GM19193 (cell line): ENCODE data around the gene ATG16L2.

ENCODE experiments used
- POLR2A ChIP-seq: IDR thresholded peaks from 4 replicates; pipeline ENCODE4 v1.6.1; 2011; ENCODE audit not compliant: insufficient read depth, insufficient read length; ENCODE audit errors: extremely low read depth

ATG16L2 gene

GRCh38 chr11:72826191-72826941 lies 12.2 kb downstream of the ATG16L2 start:
- TF ChIP-seq POLR2A = no peak

DNA sequence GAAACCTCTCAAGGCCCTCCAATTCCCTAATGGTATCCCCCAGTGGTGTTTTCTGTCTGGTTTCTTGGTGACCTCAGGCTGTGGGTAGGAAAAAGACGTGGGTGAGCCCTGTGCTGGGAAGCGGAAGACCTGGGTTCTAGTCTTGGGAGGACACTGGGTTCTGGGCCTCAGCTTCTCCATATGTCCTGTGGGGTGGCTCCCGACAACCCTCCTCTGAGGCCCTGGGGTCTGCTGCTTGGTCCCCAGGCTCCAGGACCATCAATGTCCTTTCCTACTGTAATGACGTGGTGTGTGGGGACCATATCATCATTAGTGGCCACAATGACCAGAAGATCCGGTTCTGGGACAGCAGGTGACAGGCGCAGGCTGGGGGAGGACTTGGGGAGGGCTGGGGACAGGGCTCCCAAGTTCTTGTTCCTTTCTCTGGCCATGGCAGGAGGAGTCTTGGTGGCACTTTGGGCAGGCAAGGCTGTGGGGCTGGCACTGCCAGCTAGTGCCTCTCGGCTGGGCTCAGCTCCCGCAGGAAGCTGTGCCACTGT lies 12.8 kb downstream of the ATG16L2 start:
- no peak for TF ChIP-seq POLR2A

- no peak for TF ChIP-seq POLR2A
Measured at GRCh38 chr11:72828081-72828567, 13.9 kb downstream of the ATG16L2 start.

DNA sequence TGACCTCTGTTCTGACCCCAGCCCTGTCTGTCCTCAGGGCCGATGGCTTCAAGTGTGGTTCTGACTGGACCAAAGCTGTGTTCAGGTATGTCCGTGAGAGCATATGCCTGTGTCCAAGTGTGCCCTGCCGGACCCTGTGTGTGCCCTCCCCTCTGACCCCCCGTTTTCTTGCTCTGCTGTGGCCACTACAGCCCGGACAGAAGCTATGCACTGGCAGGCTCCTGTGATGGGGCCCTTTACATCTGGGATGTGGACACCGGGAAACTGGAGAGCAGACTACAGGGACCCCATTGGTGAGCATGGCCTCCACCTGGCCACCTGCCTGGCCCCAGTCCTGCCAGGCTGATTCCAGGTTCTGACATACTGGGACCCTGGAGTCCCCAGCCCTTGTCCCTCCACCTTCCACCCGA lies 14.5 kb downstream of the ATG16L2 start:
- TF ChIP-seq POLR2A = no peak

DNA sequence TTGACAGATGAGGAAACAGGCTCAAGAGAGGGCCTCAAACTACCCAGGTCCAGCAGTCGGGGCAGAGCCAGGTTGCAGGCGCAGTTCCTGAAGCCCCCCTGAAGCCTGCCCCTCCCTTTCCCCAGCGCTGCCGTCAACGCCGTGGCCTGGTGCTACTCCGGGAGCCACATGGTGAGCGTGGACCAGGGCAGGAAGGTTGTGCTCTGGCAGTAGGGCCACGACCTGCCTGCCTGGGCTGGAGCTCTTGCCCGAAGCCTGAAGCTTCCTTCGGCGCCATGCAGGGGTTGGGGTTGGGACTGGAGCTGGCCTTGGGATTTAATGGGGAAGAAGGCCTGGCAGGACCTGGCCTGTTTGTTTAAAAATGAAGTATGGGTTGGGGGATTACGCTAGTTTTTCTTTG lies 15.0 kb downstream of the ATG16L2 start:
- TF ChIP-seq POLR2A = no peak

DNA sequence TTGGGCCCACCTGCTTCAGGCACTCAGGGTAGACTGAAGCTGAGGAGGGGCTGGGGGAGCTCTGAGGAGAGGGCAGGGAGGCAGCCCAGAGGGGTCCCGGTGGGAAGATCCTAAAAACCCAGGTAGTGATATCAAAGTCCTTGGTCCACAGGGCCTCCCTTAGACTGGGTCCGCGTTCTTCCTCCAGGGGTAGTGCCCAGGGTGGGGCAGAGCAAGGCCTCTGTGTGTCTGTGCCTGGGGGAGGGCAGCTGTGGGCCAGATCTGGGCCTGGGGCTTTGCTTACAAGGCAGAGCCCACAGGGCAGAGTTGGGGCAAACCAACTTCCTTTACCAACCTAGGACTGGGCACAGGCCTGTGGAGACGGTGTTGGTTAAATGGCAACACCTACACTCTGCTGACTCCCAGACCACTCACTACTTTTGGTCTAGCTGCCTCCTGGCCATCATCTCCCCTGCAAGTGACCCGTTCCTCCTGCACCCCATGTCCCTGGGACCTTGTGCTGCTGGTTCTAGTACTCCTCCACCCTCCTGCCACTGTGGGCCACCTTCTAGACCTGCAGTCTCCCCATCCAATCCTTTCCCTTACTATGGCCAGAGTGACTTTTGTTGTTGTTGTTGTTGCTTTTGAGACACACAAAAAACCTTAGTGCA lies 15.8 kb downstream of the ATG16L2 start:
- peak; percentile 44 for TF ChIP-seq POLR2A

DNA sequence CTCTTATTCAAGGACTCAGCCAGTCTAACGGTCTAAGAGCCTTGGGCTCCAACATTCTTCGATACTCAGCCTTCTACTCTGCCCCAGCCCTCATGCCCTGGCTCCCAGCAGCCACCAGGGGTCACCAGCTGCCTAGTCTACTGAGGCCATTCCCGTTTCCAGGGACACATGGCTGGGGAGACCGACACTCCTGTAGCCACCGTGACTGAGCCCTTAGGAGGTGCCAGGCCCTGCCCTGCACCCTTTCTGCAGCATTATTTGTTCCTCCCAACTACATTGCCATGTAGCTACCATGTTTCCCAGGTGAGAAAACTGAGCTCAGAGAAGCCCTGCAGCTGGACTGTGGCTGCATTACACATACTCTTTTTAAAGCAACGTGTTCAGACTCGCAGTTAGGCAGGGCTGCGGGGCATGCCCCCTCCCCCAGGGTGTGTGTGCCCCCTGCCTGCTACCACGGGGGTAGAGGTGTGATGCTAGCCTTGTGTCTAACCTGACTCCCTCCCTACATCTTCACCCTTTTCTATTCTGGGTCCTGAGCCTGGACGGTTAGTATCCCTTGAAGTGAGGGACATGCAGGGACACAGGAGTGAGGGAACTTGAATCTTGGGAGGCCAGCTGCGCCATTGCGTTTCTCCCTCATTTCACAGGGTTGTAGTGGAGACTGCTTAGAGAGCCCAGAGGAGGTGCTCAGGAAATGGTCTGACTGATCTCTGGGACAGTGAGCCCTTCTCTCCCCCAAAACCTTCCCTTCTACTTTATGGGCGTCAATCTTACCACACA lies 17.5 kb downstream of the ATG16L2 start:
- no peak for TF ChIP-seq POLR2A

GRCh38 chr11:72832301-72833082 lies 18.3 kb downstream of the ATG16L2 start:
- no peak for TF ChIP-seq POLR2A

DNA sequence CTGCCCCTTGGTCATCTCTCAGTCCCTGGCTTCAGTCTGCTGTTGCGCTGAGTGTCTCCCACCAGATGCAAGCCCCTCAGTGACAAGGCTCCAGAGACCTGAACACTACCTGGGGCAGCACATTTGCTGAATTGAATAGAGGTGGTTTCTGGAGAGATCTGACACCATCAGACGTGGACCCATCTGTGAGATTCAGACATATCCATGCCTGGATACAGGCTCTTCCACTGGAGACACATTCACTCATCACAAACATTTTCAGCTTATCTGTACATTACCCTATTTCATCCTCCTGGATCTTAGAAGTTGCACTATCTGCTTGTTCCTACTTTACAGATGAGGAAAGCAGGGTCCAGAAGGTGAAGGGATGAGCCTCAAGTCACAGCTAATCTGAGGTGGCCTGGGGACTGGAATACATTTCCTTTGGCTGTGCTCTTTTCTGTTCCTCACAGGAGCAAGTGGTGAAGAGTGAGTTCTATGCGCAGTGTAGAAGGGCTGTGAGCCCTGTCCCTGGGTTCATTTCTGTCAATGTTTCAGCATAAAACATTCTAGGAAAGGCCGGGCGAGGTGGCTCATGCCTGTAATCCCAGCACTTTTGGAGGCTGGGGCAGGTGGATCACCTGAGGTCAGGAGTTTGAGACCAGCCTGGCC lies 19.0 kb downstream of the ATG16L2 start:
- TF ChIP-seq POLR2A = no peak

DNA sequence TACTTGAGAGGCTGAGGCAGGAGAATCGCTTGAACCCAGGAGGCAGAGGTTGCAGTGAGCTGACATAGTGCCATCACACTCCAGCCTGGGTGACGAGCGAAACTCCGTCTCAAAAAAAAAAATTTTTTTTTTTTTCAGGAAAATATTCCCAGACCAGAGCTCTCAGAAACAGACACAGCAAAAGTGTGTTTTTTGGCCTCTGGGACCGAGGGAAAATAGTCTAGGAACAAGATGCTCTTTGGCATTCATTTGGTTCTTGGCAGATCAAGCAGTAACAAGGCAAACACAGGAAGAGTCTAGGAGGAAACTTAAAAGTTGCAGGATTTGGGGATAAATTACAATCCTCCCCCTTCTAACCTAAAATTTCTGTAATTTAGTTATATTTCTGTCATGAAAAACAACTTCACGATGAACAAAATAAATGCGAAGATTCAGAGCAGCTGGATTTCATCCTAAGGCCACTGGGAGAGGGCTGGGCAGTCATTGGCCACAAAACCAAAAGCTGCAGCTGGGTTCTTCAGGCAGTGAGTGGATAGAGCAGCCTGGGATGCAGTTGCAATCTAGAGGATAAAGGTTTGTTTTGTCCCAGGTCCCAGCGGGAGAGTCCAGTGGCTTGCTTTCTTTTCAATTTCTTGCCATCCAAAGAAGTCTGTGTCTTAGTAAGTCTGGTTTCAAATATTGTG lies 19.7 kb downstream of the ATG16L2 start:
- TF ChIP-seq POLR2A = no peak

GRCh38 chr11:72834905-72835304 lies 20.7 kb downstream of the ATG16L2 start:
- no peak for TF ChIP-seq POLR2A

DNA sequence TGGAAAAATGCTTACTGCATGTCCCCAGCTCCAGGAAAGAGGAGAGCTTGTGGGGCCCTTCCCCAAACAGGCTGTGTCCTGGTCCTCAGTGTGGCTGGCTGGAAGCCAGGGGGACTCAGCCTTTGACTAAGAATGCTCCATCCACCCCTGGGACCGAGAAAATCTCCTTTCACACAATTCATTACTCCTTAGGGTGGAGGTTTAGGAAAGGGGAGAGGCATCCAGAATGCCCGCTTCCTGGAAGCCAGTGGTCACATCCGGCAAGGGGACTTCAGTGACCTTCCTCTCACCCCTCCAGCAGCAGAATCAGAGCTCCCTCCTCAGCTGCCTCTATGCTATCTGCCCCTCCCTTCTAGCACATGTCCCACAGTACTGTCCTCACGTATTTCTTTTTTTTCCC lies 21.9 kb downstream of the ATG16L2 start:
- no peak for TF ChIP-seq POLR2A

GRCh38 chr11:72838691-72839305 lies 24.6 kb downstream of the ATG16L2 start:
- no peak for TF ChIP-seq POLR2A
